IPS DF 4.7 (cell line): ENCODE results near the gene ANXA5.

ENCODE experiments used
- DNase-seq: peaks from one replicate; pipeline ENCODE4 v3.0.0-alpha.2; 2013; ENCODE audit warnings: low spot score; ENCODE audit errors: extremely low read depth

Gene ANXA5

GRCh38 chr4:121642876-121643585, 53.7 kb downstream of the ANXA5 start:
- DNase-seq, result no peak

GRCh38 chr4:121642292-121642691, 54.5 kb downstream of the ANXA5 start:
- no peak for DNase-seq

DNA sequence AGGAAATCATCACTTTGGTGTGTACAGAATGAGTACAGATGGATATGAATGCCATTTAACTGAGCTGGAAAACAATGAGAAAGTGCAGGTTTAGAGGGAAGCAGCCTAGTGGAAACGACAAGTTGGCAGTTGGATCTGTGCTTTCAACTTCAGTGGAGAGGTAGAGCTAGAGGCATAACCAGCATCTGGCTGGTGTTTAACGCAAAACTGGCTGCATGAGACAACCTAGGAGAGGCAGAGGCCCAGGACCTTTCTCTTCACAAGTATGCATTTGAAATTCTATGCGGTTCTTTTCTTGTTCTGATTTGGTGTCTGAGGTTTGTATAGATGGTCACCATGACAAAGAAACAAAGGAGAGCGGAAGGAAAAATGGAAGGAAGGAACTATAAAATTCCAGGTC, 63.1 kb downstream of the ANXA5 start:
- DNase-seq, result no peak

DNA sequence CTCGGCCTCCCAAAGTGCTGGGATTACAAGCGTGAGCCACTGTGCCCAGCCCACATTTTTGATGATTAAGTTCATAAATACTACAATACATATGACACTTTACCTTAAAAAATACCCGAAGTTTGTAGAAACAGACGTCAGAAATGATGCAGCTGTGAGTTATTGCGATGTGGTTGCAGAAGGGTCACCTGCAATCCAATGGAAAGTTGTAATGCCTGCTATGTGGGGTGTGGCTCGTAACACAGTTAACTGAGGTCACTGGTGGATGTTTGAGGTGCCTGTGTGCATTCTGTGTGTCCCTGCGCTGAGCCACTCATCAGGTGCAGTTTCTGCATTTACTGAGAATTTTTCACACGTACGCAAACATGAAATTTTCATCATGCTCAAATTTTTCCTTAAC, 64.1 kb downstream of the ANXA5 start:
- DNase-seq, result no peak
